Measurements from ENCODE around the gene STAM2.
"Not testable (repeated sequence)": the region's sequence is repeated elsewhere in the genome, so short reads cannot be mapped to it uniquely, and the experiment has no call there.

STAM2 gene

DNA sequence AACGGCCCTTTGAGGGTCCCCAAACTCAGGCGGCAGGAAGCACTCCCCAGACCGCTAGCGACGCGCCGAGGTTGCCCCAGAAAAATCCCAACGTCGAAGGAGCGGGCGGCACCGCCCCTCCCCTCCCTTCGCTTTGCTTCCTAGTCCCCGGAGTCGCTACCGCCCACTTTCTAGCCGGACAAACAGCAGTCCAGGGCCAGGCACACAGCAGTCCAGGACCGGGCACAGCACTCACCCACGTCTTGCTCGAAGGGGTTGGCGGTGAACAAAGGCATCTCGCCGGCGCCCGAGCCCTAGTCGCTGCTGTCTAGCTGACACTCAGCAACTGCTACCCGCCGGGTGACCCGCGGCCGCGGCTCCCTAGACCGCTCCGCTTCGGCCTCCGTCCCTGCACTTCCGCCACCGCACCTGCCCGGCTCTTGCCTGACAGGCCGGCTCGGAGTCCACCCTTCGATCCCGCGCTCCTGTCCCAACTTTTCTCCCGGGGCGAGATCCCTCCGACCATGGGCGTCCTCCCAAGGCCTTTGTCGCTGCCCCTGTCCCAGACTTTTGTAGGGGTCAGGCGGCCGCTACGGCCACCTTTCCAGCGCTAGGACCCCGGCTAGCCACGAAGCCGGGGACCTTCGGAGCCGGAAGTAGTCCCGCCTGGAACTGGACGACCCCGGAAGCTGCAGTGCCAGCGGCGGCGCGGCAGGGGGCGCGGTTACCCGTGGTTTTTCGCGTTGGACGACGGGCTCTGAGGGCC lies at the start of gene STAM2:
TSS of gene STAM2 (minus strand) at position 396 of the 745 bp plus-strand sequence. CDS start at position 275, 121 bp downstream.
- DNase-seq: peak; percentile 83

DNA sequence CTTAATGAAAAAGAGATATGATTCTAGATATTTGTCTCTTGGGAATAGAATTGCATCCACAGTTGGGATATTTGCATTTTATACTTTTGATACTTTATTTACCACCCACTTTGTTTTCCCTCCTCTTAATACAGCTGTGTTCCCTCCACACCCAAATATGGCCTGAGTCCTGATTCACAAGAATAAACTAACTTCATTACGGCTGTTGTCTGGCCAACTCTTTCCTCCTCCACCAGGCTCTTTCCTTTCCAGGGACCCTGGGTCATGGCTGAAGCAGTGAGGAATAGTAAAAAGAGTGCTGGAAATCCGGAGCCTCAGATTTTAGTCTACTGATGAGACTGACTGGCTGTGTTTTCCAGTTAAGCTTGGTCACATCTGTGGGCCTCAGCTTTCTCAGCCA lies 48.4 kb upstream of the STAM2 start:
- DNase-seq: no peak

DNA sequence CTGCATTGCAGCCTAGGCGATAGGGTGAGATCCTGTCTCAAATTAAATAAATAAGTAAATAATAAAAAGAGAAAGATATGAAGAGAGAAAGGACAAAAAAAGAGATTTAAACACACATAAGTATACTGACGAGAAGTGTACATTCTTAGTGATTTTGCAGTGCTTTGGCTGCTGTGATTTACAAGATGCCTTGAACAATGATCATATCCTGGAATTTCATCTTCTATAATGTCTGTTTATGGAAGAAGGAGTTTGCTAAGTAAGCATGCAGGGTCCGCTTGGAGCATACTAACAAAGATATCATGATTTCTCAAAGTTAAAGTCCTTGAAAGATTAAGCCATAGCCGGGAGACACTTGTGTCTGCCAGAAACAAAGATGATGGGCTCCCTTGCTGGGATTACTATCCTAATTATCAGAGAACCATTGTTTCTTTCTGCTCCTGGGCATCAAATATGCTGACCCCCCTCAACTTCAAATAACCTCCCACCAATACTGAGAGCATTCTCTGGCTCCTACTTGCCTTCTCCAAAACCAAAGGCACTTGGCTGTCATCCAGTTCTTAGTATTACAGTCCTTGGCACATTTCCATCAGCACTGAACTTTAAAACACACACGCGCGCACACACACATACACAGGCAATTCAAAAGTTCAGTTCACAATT lies 47.5 kb upstream of the STAM2 start:
- peak; percentile 52 for DNase-seq

DNA sequence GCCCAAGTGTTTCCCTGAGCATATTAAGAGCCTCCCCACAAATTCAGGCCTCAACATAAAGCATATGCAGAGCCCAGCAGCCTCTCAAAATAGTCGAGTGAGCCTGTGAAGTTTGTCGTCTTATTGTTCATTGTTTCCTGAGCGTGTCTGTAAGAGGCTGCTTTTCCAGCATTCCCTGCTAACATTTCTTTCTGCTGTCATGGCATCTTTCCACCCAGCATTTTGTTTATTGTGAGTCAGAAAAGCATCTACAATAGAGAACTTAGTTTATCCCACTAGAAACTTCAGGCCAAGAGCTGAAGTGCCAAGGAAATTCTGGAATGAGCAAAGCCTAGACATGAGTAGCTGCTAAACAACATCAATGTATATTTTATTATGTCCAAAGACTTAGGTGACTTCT lies 46.3 kb upstream of the STAM2 start:
- no peak for DNase-seq

DNA sequence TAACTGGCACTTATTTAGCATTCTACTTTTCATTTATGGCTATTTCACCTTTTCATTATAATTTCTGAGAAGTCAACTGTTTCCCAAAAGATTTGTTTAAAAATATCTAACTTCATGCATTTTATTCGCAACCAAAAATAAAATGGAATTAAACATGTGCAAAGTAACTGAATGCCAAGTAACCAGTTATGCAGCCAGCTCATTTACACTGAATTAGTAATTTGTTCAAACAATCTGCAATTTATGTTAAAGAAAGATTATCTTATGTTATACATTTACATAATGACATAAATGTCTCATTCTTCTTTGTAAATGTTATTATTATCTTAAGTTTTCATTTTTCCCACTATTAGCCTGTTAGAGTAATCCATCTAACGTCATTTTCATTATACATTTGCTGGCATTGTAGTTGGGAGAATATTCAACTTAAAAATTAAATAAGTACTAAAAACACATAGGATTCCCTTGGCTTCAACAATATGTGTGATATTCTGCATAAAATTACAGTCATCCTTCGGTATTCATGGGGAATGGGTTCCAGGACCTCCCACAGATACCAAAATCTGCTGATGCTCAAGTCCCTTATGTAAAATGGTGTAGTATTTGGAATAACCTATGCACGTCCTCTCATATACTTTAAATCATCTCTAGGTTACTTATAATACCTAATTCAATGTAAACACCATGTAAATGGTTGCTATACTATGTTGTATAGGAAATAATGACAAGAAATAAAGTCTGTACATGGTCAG lies 43.7 kb upstream of the STAM2 start:
- DNase-seq: no peak

DNA sequence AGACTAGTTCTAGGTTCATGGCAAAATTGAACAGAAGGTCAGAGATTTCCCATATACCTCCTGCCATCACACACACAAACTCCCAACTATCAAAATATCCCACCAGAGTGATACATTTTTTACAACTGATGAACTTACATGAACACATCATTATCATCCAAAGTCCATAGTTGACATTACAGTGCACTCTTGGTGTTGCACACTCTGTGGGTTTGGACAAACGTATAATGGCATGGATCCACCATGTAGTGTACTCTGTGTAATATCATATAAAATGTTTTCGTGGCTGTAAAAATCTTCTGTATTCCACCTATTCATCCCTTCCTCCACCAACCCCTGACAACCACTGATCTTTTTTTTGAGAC lies 25.9 kb upstream of the STAM2 start:
- DNase-seq: no peak

DNA sequence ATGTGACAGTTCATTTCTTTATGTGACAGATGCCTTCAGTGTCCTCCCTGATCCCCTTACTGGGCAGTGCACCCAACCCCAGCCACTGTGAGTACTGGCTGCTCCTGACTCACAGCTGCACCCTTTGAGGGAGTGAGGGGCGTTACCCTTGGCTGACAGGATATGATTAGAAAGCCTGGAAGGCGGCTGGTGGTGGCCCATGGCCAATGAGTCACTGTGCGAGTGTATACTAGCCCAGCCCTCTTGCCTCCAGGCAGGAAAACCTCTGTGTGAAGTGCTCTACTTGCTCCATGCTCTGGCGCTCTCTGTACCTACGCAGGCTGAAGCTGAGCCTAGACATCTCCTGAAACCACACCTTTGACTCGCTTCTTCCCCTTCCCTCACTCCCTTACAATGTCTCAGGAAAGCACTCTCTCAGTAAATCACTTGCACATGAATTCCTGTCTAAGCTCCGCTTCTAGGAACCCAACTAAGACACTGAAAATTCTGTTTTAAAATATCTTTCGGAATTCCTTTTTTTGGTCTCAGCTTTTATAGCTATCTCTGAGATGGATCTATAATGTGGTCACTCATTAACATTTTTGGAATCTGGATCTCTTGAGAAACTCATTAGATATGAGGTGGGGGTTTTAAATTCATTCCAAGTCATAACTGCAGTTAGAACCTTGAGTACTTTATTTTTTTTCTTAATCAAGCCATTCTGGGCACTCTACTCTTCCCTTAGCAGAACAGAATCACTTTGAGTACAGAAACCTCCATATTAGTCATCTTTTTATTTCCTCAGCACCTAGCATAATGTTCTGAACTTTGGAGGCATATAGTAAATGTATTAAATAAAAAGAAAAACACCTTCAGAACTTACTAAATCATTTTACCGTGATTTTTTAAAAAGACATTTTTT lies 25.3 kb upstream of the STAM2 start:
- DNase-seq: peak; percentile 95

DNA sequence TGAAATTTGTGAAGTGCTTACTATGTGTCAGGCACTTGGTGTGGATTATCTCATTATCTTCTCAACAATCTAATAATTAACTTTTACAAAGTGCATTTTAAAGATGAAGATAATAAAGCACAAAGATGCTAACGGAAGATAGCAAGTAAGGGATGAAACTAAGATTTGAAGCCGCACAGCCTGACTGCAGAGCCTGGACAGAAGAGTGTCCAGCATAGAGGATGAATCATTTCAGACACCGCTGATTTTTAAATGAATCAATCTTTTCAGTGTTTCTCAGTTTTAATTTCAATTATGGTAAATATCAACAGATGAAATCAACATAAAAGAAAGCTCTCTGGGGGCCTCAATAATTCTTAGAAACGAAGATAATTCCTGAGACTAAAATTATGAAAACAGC lies 24.5 kb upstream of the STAM2 start:
- no peak for DNase-seq

DNA sequence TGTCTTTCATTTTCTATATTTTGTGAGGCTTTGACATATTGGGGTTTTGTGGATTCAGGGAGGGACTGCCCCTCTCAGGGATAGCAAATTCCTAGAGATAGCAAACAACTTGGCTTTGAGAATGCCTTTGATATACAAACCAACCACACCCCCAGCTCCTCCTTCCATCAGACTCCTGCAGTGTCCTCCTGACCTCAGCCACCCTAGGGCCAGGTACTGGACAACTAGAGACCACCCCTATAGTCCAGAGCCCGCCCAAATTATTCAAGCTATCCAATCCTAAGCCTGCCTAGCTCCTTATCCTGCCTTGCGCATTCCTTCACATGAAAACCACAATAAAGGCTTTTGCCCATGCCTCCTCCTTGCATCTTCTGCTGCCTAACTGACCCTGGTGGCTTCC lies 22.9 kb upstream of the STAM2 start:
- no peak for DNase-seq

DNA sequence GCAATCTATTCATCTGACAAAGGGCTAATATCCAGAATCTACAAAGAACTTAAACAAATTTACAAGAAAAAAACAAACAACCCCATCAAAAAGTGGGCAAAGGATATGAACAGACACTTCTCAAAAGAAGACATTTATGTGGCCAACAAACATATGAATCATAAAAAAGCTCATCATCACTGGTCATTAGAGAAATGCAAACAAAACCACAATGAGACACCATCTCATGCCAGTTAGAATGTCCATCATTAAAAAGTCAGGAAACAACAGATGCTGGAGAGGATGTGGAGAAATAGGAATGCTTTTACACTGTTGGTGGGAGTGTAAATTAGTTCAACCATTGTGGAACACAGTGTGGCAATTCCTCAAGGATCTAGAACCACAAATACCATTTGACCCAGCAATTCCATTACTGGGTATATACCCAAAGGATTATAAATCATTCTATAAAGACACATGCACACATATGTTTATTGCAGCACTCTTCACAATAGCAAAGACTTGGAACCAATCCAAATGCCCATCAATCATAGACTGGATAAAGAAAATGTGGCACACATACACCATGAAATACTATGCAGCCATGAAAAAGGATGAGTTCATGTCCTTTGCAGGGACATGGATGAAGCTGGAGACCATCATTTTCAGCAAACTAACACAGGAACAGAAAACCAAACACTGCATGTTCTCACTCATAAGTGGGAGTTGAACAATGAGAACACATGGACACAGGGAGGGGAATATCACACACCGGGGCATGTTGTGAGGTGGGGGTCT lies 22.1 kb upstream of the STAM2 start:
- DNase-seq: not testable (repeated sequence)

DNA sequence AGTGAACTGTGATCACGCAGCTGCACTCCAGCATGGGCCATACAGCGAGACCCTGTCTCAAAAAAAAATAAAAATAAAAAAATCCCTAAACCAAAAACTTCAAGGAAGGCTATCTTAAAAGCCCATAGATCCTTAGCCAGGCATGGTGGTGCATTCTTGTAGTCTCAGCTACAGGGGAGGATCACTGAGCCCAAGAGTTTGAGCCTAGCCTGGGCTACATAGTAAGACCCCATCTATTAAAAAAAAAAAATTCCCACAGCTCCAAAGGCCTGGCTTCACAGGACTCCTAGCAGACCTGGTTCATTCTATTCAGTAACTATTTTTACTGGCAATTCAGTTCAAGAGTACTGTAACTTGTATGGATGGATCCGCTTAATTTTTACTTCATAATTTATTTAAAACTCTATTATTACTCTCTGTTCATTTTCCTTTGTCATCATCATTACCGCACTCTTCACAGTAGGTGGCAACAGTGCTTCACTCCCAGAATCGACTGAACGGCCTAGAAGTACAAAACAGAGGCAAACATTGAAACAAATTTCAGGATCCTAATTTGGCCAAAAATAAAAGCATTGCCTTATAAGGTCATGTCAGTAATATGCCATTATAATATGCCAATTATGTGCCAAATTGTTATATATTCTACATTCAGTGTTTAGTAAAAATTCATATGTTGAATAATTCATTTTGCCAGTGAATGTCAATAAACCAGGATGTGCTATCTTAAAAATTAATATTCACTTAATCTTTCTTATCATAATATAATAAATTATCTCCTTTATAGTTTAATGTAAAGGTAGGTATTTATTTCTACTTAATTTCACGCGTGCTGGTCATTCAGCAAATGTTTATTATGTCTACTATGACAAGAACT lies 14.3 kb upstream of the STAM2 start:
- peak; percentile 76 for DNase-seq

DNA sequence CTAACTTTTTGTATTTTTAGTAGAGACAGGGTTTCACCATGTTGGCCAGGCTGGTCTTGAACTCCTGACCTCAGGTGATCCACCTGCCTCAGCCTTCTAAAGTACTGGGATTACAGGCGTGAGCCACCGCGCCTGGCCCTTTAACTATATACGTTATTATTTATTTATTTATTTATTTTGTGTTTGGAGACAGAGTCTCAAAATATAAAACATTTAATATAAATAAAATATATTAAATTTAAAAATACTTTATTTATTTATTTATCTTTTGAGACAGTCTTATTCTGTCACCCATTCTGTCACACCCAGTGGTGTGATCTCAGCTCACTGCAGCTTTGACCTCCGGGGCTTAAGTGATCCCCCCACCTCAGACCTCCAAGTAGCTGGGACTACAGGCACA lies 11.2 kb upstream of the STAM2 start:
- DNase-seq: not testable (repeated sequence)

DNA sequence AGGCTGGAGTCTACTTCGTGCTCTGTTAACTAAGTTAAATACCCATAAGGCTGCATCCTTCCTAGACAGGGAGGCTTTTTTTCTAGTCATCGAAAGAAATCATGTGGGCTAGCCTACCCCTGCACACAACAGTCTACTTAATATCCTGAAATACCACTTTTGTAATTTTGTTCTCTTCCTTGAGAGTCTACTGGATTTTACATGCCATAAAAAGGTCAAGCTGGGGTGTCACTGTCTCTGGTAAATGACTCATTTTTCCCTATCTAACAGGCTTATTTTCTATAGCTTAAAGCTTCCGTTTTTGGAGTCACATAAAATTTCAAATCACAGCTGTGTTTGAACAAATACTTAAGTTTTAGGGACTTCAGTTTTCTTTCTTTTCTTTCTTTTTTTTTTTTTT lies 10.7 kb upstream of the STAM2 start:
- DNase-seq: no peak

DNA sequence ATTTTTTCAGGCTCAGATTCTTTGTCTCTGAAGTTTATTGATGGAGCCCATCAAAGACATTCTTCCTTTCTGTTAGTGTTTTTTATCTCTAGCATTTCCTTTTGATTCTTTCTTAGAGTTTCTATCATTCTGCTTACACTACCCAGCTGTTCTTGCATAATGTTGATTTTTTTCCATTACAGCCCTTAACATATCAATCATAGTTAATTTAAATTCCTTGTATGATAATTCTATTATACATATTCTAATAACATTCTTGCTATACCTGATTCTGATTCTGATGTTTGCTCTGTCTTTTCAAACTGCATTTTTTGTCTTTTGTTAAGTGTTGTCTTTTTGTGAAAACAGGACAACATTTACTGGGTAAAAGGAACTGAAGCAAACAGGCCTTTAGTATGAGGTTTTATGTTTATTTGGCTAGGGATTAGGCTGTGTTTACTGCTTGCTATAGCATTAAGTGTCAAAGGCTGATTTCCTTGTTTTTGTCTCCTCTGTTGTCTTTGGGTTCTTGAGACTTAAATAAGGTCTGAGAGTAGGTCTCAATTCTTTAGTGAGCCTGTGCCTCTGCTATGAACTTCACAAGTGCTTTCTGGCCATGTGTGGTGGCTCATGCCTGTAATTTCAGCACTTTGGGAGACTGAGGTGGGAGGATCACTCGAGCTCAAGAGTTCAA lies 8.0 kb upstream of the STAM2 start:
- no peak for DNase-seq

DNA sequence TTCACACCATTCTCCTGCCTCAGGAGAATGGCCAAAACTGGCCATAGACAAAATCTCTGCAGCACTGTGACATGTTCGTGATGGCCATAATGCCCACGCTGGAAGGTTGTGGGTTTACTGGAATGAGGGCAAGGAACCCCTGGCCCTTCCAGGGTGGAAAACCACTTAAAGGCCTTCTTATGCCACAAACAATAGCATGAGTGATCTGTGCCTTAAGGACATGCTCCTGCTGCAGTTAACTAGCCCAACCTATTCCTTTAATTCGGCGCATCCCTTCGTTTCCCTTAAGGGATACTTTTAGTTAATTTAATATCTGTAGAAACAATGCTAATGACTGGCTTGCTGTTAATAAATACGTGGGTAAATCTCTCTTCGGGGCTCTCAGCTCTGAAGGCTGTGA lies 2.1 kb upstream of the STAM2 start:
- not testable (repeated sequence) for DNase-seq

DNA sequence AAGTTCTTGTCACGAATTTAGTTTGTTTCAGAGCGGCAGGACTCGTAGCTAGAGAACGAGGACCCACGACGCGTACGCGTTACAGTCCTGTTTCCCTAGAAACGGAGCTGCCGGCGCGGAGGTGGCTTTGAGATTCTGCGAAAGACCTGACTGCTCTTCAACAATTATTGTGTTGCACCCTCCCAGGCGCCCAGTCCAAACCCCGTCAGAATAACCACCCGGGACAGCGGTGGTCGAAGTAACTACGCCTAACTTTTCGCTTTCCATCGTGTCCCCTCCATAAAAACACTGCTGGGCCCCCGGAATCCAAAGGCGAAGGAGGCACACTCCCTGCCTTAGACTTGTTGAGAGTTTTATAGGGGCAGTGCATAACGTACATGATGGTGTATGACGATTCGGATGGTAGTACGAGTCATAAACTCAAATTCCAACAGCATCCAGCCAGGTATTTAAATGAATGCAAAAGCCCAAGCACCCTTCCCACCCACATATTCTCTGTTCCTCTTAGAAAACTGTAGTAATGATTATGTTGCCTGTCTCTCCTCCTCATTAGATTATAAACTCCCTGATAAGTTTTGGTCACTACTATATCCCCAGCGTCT lies 651 bp upstream of the STAM2 start:
- no peak for DNase-seq

DNA sequence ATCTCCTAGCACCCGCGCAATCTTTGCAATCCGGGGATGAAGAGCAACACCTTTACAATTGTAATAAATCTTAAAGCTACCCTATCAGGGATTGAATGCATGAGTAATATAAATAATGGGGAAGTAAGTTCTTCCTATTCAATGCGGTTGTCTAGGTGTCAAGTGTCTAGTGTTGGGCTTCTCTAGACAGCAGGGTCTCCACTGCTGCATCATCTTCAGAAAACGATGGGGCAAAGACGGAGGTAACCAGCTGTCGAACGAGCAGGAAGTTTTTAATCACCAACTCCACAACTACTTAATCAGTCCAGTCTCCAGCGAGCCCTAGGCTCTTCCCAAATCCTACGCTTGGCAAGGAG lies 573 bp downstream of the STAM2 start:
- peak; percentile 76 for DNase-seq

DNA sequence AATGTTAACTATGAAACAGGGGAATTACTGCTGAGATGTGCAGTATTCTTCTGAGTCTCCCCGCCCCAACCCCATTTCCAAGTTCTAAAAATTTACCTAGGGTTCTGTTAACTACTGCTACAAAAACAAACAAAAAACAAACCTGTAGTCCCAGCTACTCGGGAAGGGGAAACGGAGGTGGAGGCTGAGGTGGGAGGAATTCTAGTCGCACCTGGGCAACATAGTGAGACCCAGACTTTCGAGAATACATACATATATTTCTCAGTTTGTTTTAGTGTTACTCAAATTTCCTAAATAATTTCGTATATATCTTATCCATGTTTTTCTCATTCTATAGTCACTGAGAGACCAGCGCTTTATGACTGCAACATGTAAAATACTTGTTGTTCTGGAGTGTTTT lies 989 bp downstream of the STAM2 start:
- DNase-seq: no peak

DNA sequence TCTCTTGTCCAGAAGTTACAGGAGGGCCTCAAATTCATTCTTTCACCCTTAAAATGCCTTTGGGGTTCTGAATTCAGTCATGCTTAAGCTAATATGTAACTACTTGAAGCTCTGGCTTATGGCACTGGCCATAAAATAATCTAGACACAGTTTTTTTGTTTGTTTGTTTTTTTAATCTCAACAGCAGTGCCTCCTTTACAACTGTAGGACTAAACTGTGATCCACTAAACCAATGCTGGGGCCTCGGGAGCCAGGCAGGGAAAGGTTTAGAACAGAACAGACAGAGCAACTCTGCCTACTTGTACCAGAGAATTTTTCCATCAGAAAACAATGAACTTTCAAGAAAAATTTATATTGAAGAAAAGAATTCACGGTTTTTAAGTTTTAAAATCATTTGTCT lies 1.7 kb downstream of the STAM2 start:
- DNase-seq: no peak

DNA sequence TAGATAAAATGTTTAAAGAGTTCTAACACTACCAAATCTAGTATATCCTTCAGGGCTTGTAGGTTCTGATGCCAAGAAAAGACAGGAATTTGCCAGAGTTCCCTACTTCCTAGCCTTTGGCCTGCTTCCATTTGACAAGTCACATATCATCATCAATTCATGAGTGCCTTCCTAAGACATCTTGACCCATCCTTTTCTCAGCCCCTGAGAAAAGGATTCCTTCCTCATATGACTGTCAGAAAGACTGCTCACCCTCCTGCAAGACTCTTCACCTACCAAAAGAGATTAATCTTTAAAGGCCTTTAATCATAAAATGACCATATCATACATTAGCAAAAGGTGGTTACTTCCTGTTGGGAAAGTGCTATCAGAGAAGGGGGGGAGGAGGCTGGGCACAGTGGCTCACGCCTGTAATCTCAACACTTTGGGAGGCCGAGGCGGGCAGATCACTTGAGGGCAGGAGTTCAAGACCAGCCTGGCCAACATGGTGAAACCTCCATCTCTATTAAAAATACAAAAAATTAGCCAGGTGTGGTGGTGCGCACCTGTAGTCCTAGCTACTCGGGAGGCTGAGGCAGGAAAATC lies 3.3 kb downstream of the STAM2 start:
- not testable (repeated sequence) for DNase-seq

All from kidney glomerular epithelial cell (primary cell).